Coronary artery (tissue), 2 donors: ENCODE results near the gene TNFRSF25.

Experiments
- DNase-seq: peaks from one replicate; pipeline ENCODE4 v3.0.0-alpha.2; 2017; ENCODE audit warnings: low spot score
- H3K27ac ChIP-seq, 2 donors: fragments of 200-600 bp; sonication (generic); one replicate each; pipeline ENCODE4 v1.5.1; 2016 to 2019
- H3K4me3 ChIP-seq: fragments of 200-600 bp; sonication (generic); 2 replicates; pipeline ENCODE4 v1.5.1; 2016; ENCODE audit warnings: mild to moderate bottlenecking, moderate library complexity
- TF ChIP-seq, protein P1 (sequence below): fragments of 200-600 bp; sonication (generic); IDR thresholded peaks from one replicate; pipeline ENCODE4 v1.5.1; 2019; ENCODE audit warnings: antibody characterized with exemption

The TNFRSF25 gene

GRCh38 chr1:6507461-6507911 lies 41.5 kb upstream of the TNFRSF25 start:
- no peak for DNase-seq
- Histone ChIP-seq H3K4me3 (no peak overlapping the region), H3K27ac (no peak overlapping the region)
- TF ChIP-seq, protein P1, sequence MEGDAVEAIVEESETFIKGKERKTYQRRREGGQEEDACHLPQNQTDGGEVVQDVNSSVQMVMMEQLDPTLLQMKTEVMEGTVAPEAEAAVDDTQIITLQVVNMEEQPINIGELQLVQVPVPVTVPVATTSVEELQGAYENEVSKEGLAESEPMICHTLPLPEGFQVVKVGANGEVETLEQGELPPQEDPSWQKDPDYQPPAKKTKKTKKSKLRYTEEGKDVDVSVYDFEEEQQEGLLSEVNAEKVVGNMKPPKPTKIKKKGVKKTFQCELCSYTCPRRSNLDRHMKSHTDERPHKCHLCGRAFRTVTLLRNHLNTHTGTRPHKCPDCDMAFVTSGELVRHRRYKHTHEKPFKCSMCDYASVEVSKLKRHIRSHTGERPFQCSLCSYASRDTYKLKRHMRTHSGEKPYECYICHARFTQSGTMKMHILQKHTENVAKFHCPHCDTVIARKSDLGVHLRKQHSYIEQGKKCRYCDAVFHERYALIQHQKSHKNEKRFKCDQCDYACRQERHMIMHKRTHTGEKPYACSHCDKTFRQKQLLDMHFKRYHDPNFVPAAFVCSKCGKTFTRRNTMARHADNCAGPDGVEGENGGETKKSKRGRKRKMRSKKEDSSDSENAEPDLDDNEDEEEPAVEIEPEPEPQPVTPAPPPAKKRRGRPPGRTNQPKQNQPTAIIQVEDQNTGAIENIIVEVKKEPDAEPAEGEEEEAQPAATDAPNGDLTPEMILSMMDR = no peak

- no peak overlapping the region for H3K27ac ChIP-seq
- H3K4me3 ChIP-seq = no peak overlapping the region
- no peak for DNase-seq
- TF ChIP-seq, protein P1 = no peak
Measured at GRCh38 chr1:6507037-6507428, 41.1 kb upstream of the TNFRSF25 start.

DNA sequence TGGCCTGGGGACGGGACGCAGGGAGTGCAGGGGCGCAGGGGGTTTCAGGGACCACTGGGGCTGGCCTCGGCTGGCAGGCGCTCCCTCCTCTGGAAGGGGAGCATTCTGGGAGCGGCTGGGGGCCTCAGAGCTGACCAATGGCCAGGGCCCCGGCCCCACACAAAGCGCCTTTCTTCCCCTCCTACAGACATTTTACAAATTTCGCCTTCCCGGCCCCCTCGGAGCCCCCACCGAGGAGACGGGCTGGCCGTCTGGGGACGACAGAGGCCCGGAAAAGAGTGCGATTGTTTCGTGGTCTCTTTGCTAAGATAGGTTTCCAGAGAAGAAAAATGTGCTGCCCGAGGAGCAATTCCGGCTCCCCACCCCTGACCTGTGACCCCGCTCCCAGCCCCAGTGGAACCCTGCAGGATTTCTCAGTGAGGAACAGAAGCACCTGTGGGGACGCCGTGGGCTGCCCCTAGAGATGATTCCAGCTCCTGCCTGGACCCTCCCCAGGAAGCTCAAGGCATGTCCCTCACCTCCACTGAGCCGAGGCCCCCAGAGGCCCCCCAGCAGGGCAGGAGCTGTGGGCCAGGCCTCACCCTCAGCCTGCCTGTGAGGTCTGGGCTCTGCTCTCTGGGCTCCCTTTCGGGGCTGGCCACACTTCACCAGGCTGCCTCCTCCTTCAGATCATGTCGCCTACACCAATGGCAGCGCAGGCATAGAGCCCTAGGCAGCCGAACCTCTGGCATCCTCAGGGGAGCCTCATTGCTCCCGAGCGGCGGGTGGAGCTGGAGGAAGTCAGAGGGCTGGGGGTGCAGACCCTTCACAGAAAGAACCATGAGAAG lies 40.5 kb upstream of the TNFRSF25 start:
- TF ChIP-seq, protein P1 = no peak
- DNase-seq = no peak
- Histone ChIP-seq H3K4me3 (no peak overlapping the region), H3K27ac (no peak overlapping the region)

DNA sequence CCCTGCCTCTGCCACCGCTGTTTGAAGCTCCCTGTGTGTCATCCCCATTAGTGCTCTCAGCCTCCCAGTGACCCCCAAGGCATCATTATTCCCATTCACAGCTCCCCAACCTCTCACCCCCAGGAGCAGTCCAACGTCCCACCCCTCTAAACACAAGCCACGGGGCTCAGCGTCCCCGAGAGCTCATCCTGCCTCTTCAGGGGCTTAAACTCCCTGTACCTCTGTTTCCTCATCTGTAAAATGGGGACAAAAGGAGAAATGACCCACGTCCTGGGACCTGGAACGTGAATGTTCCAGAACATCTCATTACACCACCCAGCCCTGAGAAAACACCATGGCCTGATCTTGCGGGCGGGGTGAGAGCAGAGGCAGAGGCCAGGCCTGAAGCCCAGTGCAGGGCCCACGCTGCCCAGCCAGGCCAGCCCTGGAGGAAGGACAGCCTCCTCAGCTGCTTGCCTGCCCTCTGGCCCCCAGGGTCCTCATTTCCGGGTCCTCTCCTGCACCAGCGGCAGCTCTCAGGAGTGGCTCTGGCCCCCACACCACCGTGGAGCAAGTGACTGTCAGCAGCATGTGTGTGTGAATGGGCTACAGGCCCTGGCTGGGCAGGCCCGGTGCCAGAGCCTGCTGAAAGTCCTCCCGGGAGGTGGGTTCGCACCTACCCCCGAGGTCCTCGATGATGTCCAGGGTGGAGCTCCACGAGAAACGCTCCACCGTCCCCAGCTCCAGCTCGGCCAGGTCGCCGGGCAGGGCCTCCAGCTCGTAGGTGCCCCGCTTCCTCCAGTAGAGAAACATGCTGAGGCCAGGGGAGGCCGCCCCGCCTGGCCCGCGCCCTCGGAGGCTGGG lies 39.6 kb upstream of the TNFRSF25 start:
- no peak overlapping the region for H3K4me3 ChIP-seq
- H3K27ac ChIP-seq = no peak overlapping the region
- no peak for DNase-seq
- TF ChIP-seq, protein P1 = no peak

- Histone ChIP-seq H3K4me3 (no peak overlapping the region), H3K27ac (no peak overlapping the region)
- TF ChIP-seq, protein P1 = no peak
- DNase-seq = no peak
Measured at GRCh38 chr1:6504887-6505286, 38.9 kb upstream of the TNFRSF25 start.

GRCh38 chr1:6503884-6504602 lies 38.1 kb upstream of the TNFRSF25 start:
- DNase-seq = no peak
- TF ChIP-seq, protein P1 = no peak
- H3K27ac ChIP-seq = no peak overlapping the region
- no peak overlapping the region for H3K4me3 ChIP-seq
